ENCODE data around the gene ACOX2.

ACOX2 gene

DNA sequence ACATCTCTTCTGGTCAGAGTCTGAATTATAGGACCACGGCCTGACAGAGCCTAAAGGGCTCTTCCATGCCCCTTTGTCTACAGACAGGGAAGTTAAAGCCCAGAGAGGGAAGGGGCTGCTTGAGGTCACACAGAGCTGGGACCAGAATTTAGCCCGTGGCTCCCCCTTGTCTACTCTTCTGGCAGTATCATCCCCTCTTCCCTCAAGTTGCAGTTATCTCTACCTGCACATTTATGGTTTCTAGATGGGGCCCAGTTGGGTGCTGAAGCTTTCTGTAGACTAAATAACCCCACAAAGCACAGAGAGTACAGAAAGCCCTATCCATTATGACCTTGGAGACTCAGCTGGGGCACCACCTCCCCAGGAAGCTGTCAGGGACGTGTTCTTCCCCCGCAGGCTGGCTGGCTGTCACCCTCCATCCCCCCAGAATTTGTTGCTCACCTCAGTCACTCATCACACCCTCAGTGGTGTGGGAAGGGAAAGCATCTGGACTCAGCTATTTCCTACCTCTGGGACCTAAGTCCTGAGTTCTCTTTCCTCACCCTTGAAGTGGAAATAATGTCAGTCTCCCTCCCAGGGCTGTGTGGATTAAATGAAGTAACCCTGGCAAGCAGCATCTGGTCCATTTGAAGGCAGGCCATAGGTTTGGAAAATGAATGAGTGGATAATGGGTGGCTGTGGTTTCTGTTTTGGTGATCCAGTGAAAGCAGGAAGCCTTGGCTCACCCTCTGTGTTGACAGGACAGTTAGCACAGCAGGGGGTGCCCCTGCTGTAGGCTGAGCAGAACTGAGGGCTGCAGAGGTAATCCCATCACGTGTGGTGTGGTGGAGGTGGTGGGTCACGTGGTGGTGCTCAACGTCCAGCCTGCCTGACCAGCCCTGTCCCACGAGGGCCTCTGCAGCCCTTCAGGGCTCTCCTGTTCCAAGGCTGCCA, 16.3 kb downstream of the ACOX2 start:
- no peak for DNase-seq (ENCODE audit: low read depth)
- TF ChIP-seq, protein P1, sequence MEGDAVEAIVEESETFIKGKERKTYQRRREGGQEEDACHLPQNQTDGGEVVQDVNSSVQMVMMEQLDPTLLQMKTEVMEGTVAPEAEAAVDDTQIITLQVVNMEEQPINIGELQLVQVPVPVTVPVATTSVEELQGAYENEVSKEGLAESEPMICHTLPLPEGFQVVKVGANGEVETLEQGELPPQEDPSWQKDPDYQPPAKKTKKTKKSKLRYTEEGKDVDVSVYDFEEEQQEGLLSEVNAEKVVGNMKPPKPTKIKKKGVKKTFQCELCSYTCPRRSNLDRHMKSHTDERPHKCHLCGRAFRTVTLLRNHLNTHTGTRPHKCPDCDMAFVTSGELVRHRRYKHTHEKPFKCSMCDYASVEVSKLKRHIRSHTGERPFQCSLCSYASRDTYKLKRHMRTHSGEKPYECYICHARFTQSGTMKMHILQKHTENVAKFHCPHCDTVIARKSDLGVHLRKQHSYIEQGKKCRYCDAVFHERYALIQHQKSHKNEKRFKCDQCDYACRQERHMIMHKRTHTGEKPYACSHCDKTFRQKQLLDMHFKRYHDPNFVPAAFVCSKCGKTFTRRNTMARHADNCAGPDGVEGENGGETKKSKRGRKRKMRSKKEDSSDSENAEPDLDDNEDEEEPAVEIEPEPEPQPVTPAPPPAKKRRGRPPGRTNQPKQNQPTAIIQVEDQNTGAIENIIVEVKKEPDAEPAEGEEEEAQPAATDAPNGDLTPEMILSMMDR (IDR thresholded peaks at IDR 0.05; ENCODE audit: low read depth, low read length, missing control alignments), result no peak

DNA sequence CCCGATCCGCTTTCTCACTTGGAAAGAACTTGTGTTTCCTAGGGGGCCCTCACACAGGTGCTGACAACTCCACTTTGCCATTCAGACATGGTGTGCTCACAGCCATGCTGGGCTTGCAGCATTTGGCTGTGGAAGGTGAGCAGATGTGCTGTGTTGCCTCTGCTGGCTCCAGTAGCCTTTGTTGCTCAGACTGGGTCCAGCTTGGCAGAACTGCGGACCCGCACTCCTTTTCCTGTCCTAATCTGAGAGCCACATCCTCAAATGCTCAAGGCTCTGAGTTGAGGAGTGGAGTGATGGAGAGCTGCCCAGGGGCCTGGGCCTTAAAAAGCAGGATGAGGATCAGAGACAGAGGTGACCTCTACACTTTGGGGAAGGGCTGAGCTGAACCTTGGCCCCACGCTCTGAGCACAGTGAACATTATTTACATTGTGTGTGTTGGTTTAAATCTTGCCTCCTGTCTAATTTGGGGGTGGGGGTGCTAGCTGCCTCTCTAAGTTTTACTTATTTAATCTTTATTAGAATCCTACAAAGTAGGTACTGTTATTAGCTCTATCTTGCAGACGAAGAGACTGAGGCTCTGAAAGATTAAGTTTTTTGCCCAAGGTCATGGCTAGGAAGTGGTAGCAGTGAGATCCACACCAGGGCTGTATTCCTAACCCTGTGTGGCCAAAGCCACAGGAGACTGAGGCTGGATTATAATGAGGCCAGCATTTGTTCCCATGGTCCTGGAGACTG, 17.2 kb downstream of the ACOX2 start:
- DNase-seq (ENCODE audit: low read depth), result no peak
- no peak overlapping the region for H3K4me3 ChIP-seq (ENCODE audit: low read depth, low read length)

More for the DNA sequence above, 16.3 kb downstream of the ACOX2 start:
- no peak overlapping the region for H3K4me3 ChIP-seq (ENCODE audit: low read depth, low read length)

DNA sequence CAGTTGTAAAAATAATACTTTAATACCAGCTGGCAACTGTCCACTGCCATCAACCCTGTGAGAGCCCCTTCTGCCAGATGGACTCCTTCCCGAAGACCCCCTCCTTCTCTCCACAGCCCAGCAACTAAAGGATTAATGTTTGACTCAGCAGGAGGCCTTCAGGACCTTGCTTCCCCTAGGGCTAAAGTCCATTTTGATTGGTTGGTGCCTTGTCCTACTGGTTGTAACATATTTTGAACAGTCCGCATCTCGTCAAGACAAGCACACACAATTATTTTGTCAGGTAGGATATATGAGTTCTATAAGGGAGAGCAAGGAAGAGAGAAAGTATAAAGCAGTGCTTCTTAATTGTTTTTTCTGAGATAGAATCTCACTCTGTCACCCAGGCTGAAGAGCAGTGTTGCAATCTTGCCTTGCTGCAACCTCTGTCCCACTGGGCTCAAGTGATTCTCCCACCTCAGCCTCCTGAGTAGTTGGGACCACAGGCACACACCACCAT, 18.6 kb downstream of the ACOX2 start:
- no peak overlapping the region for H3K4me3 ChIP-seq (ENCODE audit: low read depth, low read length)
- TF ChIP-seq, protein P1 (IDR thresholded peaks at IDR 0.05; ENCODE audit: low read depth, low read length, missing control alignments), result no peak
- no peak for DNase-seq (ENCODE audit: low read depth)

More for the DNA sequence above, 17.2 kb downstream of the ACOX2 start:
- TF ChIP-seq, protein P1 (IDR thresholded peaks at IDR 0.05; ENCODE audit: low read depth, low read length, missing control alignments), result no peak

DNA sequence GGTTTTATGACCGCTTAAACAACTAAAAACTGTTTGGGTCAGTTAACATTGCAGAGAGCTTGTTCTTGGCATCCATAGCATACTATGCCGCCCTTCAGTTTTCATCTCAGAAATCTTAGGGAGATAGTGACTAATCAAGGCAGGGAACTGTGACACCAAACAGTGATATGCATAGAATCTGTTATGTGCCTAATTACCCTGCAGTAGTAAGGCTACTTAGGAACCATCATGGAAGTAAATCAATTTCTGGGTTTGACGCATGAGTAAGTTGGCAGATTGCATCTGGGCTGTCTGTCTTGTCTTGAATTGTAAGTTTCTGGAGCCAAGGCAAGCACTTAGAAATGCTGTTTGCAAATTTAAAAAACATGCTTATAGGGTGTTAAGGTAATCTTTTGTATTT, 22.6 kb downstream of the ACOX2 start:
- TF ChIP-seq, protein P1 (IDR thresholded peaks at IDR 0.05; ENCODE audit: low read depth, low read length, missing control alignments), result no peak
- no peak overlapping the region for H3K4me3 ChIP-seq (ENCODE audit: low read depth, low read length)
- DNase-seq (ENCODE audit: low read depth), result no peak

DNA sequence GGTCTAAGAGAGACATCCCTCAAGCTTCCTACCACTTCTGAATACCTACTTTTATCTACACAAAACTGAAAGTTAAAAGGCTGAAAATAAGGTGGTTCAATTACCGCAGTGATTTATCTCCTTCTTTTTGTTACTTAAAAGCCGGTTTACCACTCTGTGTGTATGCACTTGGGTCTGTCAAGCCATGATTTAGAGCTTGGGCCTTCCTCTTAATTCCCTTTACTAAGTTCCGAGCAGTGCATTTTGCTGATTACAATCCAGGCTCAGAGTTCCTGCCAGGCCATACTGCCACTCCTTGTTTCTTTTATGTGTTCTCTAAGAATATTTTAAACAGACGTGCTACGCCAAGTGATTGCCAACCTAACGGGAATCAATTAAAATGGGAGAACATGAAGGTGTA, 28.6 kb downstream of the ACOX2 start:
- DNase-seq (ENCODE audit: low read depth), result no peak
- TF ChIP-seq, protein P1 (IDR thresholded peaks at IDR 0.05; ENCODE audit: low read depth, low read length, missing control alignments), result no peak

DNA sequence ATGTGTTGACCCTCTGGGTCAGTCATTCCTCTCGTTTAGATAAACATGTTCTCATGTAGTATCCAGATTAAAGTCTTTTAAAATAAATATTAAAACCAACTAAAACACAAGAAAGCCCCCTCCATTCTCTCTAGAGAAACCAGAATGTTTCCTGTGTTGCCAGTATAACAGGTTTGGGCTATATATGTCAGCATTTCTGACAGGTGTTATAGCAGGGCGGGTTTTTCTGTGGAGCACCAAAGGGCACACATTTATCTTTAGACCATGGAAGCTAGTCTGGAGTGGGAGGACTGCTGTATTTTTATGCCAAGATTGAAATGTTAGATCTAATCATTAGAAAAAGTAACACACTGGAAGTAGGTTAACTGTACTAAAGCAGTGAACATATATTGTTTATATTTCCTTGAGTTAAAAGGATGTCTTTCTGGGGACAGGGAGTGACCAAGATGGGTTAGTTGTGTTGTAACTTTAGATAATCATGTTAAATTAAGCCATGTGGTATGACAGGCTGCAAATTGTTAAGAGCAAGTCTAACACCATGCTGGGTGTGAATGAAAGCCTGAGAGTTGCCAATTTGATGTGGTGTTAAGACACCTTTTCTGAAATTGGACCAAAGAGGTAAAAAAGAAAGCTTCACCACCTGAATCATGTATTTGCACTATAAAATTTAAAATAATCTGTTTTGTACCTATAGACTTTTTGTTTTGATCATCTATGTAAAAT, 29.5 kb downstream of the ACOX2 start:
- DNase-seq (ENCODE audit: low read depth), result no peak
- TF ChIP-seq, protein P1 (IDR thresholded peaks at IDR 0.05; ENCODE audit: low read depth, low read length, missing control alignments), result no peak
- no peak overlapping the region for H3K4me3 ChIP-seq (ENCODE audit: low read depth, low read length)

More for the DNA sequence above, 28.6 kb downstream of the ACOX2 start:
- H3K4me3 ChIP-seq (ENCODE audit: low read depth, low read length), result no peak overlapping the region
